Panc1 (cell line): Measurements from ENCODE around the gene ABCG8. TPM values are rescaled to one million over a fixed set of nuclear protein-coding genes. Genes with fewer than 3 reads are reported as not detected.

Source experiments
- ATAC-seq: fragments of 200-7000 bp; cut with Tn5 transposase; 2 replicates; pipeline ENCODE4 v1.9.1; 2020; ENCODE audit warnings: mild to moderate bottlenecking, moderate library complexity
- BruUV-seq: library from RNA; stranded (reverse); fragments of 400-500 nt; replicated peaks from 2 replicates; lab custom pipeline; 2021; lab: Mats Ljungman, UMichigan
- CTCF ChIA-PET: fragments of 300-600 bp; sonication (Branson Sonifier 250); formaldehyde crosslinking; loops from one replicate; lab custom pipeline; 2022; ENCODE audit warnings: antibody characterized with exemption; lab: Charles Lee
- POLR2A ChIA-PET: fragments of 300-600 bp; sonication (Branson Sonifier 250); formaldehyde crosslinking; loops from one replicate; lab custom pipeline; 2022; ENCODE audit warnings: antibody characterized with exemption; lab: Charles Lee
- DNase-seq: peaks from one replicate; pipeline ENCODE4 v3.0.0-alpha.2; 2010; ENCODE audit warnings: low read depth, low spot score
- H3K27ac ChIP-seq: 2 replicates; pipeline ENCODE4 v1.5.1; 2011; ENCODE audit warnings: mild to moderate bottlenecking, low read length, inconsistent platforms
- H3K27me3 ChIP-seq: fragments of 200-500 bp; sonication (Bioruptor generic); 2 replicates; pipeline ENCODE4 v1.6.0; 2014; ENCODE audit warnings: low read length, inconsistent platforms; ENCODE audit not compliant: control insufficient read depth, insufficient read depth
- H3K36me3 ChIP-seq: fragments of 200-500 bp; sonication (Bioruptor generic); 2 replicates; pipeline ENCODE4 v1.5.1; 2014; ENCODE audit warnings: inconsistent platforms, mild to moderate bottlenecking, low read length, moderate library complexity; ENCODE audit not compliant: control insufficient read depth, insufficient read depth
- H3K4me1 ChIP-seq: 2 replicates; pipeline ENCODE4 v1.5.1; 2011; ENCODE audit warnings: inconsistent platforms, mild to moderate bottlenecking, low read length, moderate library complexity; ENCODE audit not compliant: control insufficient read depth, insufficient read depth
- H3K4me3 ChIP-seq, 2 experiments: 2 replicates each; pipeline ENCODE4 v1.5.1; 2011 to 2012; ENCODE audit warnings: low read depth in 2 of 2, low read length in 2 of 2, mild to moderate bottlenecking in 2 of 2, inconsistent platforms in 1 of 2, moderate library complexity in 1 of 2
- H3K9me3 ChIP-seq: fragments of 200-500 bp; sonication (Bioruptor generic); 2 replicates; pipeline ENCODE4 v1.5.1; 2014; ENCODE audit warnings: low read depth, mild to moderate bottlenecking, inconsistent platforms, low read length, moderate library complexity; ENCODE audit not compliant: control insufficient read depth, insufficient read depth
- POLR2AphosphoS5 ChIP-seq: IDR thresholded peaks from 2 replicates; pipeline ENCODE4 v1.6.1; 2012; ENCODE audit warnings: mild to moderate bottlenecking, low read depth, low read length, moderate library complexity
- REST ChIP-seq, 2 experiments: IDR thresholded peaks; 2 replicates each; pipeline ENCODE4 v1.6.1; 2011 to 2012; ENCODE audit warnings: low read depth in 2 of 2, control low read depth in 1 of 2, low read length in 1 of 2, mild to moderate bottlenecking in 1 of 2, moderate library complexity in 1 of 2; ENCODE audit not compliant: insufficient read depth in 1 of 2
- SIN3A ChIP-seq: IDR thresholded peaks from 2 replicates; pipeline ENCODE4 v1.6.1; 2012; ENCODE audit warnings: low read depth, mild to moderate bottlenecking, low read length, moderate library complexity, borderline replicate concordance; ENCODE audit not compliant: insufficient read depth
- TCF7L2 ChIP-seq: IDR thresholded peaks from 2 replicates; pipeline ENCODE4 v1.6.1; 2011; ENCODE audit warnings: mild to moderate bottlenecking, low read depth, low read length, inconsistent platforms
- in situ Hi-C: cut with HindIII; loops from 2 replicates; pipeline ENCODE4 v1.10.0; 2016; ENCODE audit warnings: low sequenced_read_pairs, low pct_unique_long_range_greater_than_20kb
- intact Hi-C: fragments of 100-400 bp; cut with micrococcal nuclease; formaldehyde crosslinking; loops from one replicate; pipeline ENCODE4 v1.10.0; 2022; ENCODE audit not compliant: unreplicated experiment
- total RNA-seq: library from RNA; stranded (reverse); gene quantifications from one replicate; pipeline ENCODE4 v1.2.1, GENCODE V29; 2021; ENCODE audit not compliant: unreplicated experiment
- TF ChIP-seq, protein P1 (sequence below): fragments of 450-650 bp; IDR thresholded peaks from 2 replicates; pipeline ENCODE4 v1.5.1; 2017; ENCODE audit warnings: mild to moderate bottlenecking

Gene ABCG8
- total RNA-seq, 1 experiment from 2014 or later, result 0.03 TPM

DNA sequence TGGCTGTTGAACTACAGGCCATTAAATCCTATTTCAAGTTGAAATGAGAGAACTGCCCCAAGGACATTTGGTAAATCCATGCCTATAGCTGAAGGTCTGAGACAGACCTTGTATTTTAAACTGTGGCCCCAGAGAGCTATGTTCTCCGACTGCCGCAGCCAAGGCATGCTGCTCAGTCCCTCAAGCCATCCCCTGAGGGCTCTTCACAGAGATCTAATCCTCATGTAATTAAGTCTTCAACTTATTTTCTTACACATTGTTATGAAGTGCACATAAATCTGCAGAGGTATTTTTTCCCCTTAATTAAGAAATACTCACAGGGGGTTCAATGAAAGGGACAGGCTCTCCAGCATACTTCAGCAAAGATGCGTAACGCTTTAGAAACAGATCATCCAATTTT lies 50.6 kb downstream of the ABCG8 start:
- Histone ChIP-seq H3K27ac (no peak overlapping the region), H3K4me1 (no peaks in the 10 kb centered on the region), H3K27me3 (no peaks in the 10 kb centered on the region), H3K4me3 (no peak overlapping the region), H3K9me3 (no peaks in the 10 kb centered on the region), H3K36me3 (peaks cover 47% of the 10 kb centered on the region)
- no peak for TF ChIP-seq REST (IDR thresholded peaks at IDR 0.05; ENCODE audit: insufficient read depth in 1 of 2, low read depth in 2 of 2, low read length in 1 of 2)
- no peak for TF ChIP-seq POLR2AphosphoS5
- no peak for TF ChIP-seq TCF7L2
- no peak for TF ChIP-seq SIN3A
- BruUV-seq, result no TSS peak
- in situ Hi-C loops, result no loop called here
- DNase-seq, result no peak
- CTCF ChIA-PET, result no interaction called here
- intact Hi-C loops, result no loop called here
- POLR2A ChIA-PET, result no interaction called here
- ATAC-seq, result no peak

GRCh38 chr2:43890855-43891254 lies 52.1 kb downstream of the ABCG8 start:
- TF ChIP-seq POLR2AphosphoS5 (no peak), REST (IDR thresholded peaks at IDR 0.05; ENCODE audit: insufficient read depth in 1 of 2, low read depth in 2 of 2, low read length in 1 of 2) (no peak)
- ATAC-seq, result no peak
- Histone ChIP-seq H3K27ac (no peak overlapping the region), H3K9me3 (no peaks in the 10 kb centered on the region), H3K4me1 (no peaks in the 10 kb centered on the region), H3K27me3 (no peaks in the 10 kb centered on the region), H3K4me3 (no peak overlapping the region), H3K36me3 (peaks cover 61% of the 10 kb centered on the region)
- intact Hi-C loops, result no loop called here
- no TSS peak for BruUV-seq
- in situ Hi-C loops, result no loop called here
- POLR2A ChIA-PET, result no interaction called here
- CTCF ChIA-PET, result no interaction called here
- DNase-seq, result no peak

GRCh38 chr2:43894743-43895142 lies 56.0 kb downstream of the ABCG8 start:
- peaks cover 71% of the 10 kb centered on the region for H3K36me3 ChIP-seq
- H3K27ac ChIP-seq, result no peak overlapping the region
- no peaks in the 10 kb centered on the region for H3K9me3 ChIP-seq
- intact Hi-C loops (no loop called here), in situ Hi-C loops (no loop called here)
- no TSS peak for BruUV-seq
- no peak for TF ChIP-seq SIN3A
- no peak for TF ChIP-seq REST (IDR thresholded peaks at IDR 0.05; ENCODE audit: insufficient read depth in 1 of 2, low read depth in 2 of 2, low read length in 1 of 2)
- TF ChIP-seq, protein P1, sequence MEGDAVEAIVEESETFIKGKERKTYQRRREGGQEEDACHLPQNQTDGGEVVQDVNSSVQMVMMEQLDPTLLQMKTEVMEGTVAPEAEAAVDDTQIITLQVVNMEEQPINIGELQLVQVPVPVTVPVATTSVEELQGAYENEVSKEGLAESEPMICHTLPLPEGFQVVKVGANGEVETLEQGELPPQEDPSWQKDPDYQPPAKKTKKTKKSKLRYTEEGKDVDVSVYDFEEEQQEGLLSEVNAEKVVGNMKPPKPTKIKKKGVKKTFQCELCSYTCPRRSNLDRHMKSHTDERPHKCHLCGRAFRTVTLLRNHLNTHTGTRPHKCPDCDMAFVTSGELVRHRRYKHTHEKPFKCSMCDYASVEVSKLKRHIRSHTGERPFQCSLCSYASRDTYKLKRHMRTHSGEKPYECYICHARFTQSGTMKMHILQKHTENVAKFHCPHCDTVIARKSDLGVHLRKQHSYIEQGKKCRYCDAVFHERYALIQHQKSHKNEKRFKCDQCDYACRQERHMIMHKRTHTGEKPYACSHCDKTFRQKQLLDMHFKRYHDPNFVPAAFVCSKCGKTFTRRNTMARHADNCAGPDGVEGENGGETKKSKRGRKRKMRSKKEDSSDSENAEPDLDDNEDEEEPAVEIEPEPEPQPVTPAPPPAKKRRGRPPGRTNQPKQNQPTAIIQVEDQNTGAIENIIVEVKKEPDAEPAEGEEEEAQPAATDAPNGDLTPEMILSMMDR, result no peak
- TF ChIP-seq POLR2AphosphoS5, result no peak
- CTCF ChIA-PET, result no interaction called here
- no peak overlapping the region for H3K4me3 ChIP-seq
- POLR2A ChIA-PET, result no interaction called here
- ATAC-seq (no peak), DNase-seq (no peak)
- H3K4me1 ChIP-seq, result peaks cover 11% of the 10 kb centered on the region
- no peaks in the 10 kb centered on the region for H3K27me3 ChIP-seq
